ENCODE measurements around the gene ANTKMT. TPM values are rescaled to one million over a fixed set of nuclear protein-coding genes. Genes with fewer than 3 reads are reported as not detected.

The ANTKMT gene
- total and polyA plus RNA-seq, 2 of the 4 experiments (the other 2 are of a cell fraction): 7.3 to 16.2 TPM

GRCh38 chr16:703406-703805 is 17.5 kb upstream of the ANTKMT start:
- no peak overlapping the region for H2BK5ac ChIP-seq (ENCODE audit: low read depth, low read length, poor library complexity, severe bottlenecking)
- WGBS, 2 experiments (ENCODE audit: extremely low coverage in 2 of 2, insufficient read length in 1 of 2): 81% methylated on average over 9 of the region's 12 CpGs; no CpG with 5 or more reads in 1 of the 2 experiments
- DNase-seq (no peak), ATAC-seq (ENCODE audit: low read depth) (no peak)
- H3K27me3 ChIP-seq (ENCODE audit: control insufficient read depth, insufficient read depth, low read length): peaks cover 79% of the 10 kb centered on the region
- H2BK20ac ChIP-seq (ENCODE audit: low read depth, low read length): no peak overlapping the region
- no peak overlapping the region for H4K91ac ChIP-seq (ENCODE audit: insufficient read depth, low read depth, low read length)
- H2BK120ac ChIP-seq (ENCODE audit: low read depth, low read length): no peak overlapping the region
- TF ChIP-seq MAFK (IDR thresholded peaks at IDR 0.05; ENCODE audit: low read depth, low read length) (no peak), MXI1 (IDR thresholded peaks at IDR 0.05; ENCODE audit: borderline replicate concordance, low read depth, low read length) (no peak), RAD21 (IDR thresholded peaks at IDR 0.05; ENCODE audit: low read length) (no peak), POLR2A (IDR thresholded peaks at IDR 0.05; ENCODE audit: low read depth, low read length) (no peak), CHD1 (IDR thresholded peaks at IDR 0.05; ENCODE audit: low read depth, low read length) (no peak), USF2 (IDR thresholded peaks at IDR 0.05; ENCODE audit: low read depth, low read length) (no peak), BHLHE40 (IDR thresholded peaks at IDR 0.05; ENCODE audit: low read depth, low read length) (no peak), FOS (IDR thresholded peaks at IDR 0.05; ENCODE audit: low read depth, low read length) (no peak), RFX5 (IDR thresholded peaks at IDR 0.05; ENCODE audit: low read depth, low read length) (no peak), CEBPB (IDR thresholded peaks at IDR 0.05; ENCODE audit: low read depth, low read length) (no peak), SMC3 (IDR thresholded peaks at IDR 0.05; ENCODE audit: low read depth, low read length) (no peak), ELK1 (IDR thresholded peaks at IDR 0.05; ENCODE audit: borderline replicate concordance, low read depth, low read length) (no peak), NFE2L2 (IDR thresholded peaks at IDR 0.05; ENCODE audit: low read depth, low read length) (no peak), MAZ (IDR thresholded peaks at IDR 0.05; ENCODE audit: borderline replicate concordance, low read depth, low read length) (no peak), RCOR1 (IDR thresholded peaks at IDR 0.05; ENCODE audit: insufficient replicate concordance, low read length) (no peak)
- TF ChIP-seq, protein P1, sequence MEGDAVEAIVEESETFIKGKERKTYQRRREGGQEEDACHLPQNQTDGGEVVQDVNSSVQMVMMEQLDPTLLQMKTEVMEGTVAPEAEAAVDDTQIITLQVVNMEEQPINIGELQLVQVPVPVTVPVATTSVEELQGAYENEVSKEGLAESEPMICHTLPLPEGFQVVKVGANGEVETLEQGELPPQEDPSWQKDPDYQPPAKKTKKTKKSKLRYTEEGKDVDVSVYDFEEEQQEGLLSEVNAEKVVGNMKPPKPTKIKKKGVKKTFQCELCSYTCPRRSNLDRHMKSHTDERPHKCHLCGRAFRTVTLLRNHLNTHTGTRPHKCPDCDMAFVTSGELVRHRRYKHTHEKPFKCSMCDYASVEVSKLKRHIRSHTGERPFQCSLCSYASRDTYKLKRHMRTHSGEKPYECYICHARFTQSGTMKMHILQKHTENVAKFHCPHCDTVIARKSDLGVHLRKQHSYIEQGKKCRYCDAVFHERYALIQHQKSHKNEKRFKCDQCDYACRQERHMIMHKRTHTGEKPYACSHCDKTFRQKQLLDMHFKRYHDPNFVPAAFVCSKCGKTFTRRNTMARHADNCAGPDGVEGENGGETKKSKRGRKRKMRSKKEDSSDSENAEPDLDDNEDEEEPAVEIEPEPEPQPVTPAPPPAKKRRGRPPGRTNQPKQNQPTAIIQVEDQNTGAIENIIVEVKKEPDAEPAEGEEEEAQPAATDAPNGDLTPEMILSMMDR (conservative IDR thresholded peaks at IDR 0.05; ENCODE audit: low read depth, low read length): no peak
- no peaks in the 10 kb centered on the region for H3K79me1 ChIP-seq (ENCODE audit: low read depth in 1 of 2, low read length in 2 of 2)
- in situ Hi-C loops (cut with MboI; ENCODE audit: low sequenced_read_pairs) (loop anchor here (25.0 kb wide), 1 partner anchor 359 kb away; the partner anchor contains the start of gene SSTR5), intact Hi-C loops (cut with micrococcal nuclease) (no loop called here), dilution Hi-C loops (cut with HindIII; ENCODE audit: low sequenced_read_pairs, unreplicated experiment) (no loop called here)
- H3K14ac ChIP-seq (replicated peaks; ENCODE audit: low read depth, low read length): no peak overlapping the region
- no peak overlapping the region for H3K4me3 ChIP-seq (ENCODE audit: insufficient read depth, low read depth, low read length)
- H3K23ac ChIP-seq (ENCODE audit: low read depth, low read length): no peak overlapping the region
- no peak overlapping the region for H3K56ac ChIP-seq (ENCODE audit: extremely low read depth, insufficient read depth, low read length)
- H3K4me2 ChIP-seq (ENCODE audit: low read depth, low read length): no peak overlapping the region
- no peak overlapping the region for H2AK5ac ChIP-seq (ENCODE audit: low read depth, low read length)
- no peak overlapping the region for H2AK9ac ChIP-seq (replicated peaks; ENCODE audit: low read depth, low read length, poor library complexity)
- H4K5ac ChIP-seq (ENCODE audit: low read depth, low read length): no peak overlapping the region
- H2AFZ ChIP-seq (replicated peaks; ENCODE audit: low read length, poor library complexity): no peak overlapping the region
- H4K8ac ChIP-seq (ENCODE audit: low read depth in 2 of 2, low read length in 2 of 2): no peak overlapping the region
- peaks cover 12% of the 10 kb centered on the region for H4K20me1 ChIP-seq (ENCODE audit: insufficient read depth, low read length)
- no TSS peak for BruUV-seq (replicated peaks)
- H3K4me1 ChIP-seq (ENCODE audit: control insufficient read depth, insufficient read depth, low read length): no peaks in the 10 kb centered on the region
- H3K4ac ChIP-seq (ENCODE audit: low read depth, low read length): no peak overlapping the region
- ChIA-PET CTCF (no interaction called here), POLR2A (ENCODE audit: unreplicated experiment) (no interaction called here)
- no peak overlapping the region for H3K9ac ChIP-seq (ENCODE audit: low read depth, low read length)
- no peaks in the 10 kb centered on the region for H3K9me3 ChIP-seq (ENCODE audit: control insufficient read depth, insufficient read depth, low read length)
- H3K27ac ChIP-seq (ENCODE audit: insufficient read depth, low read length): no peak overlapping the region
- H3K9me1 ChIP-seq (ENCODE audit: insufficient read depth, low read length): no peaks in the 10 kb centered on the region
- no peak overlapping the region for H3K18ac ChIP-seq (ENCODE audit: low read depth, low read length)
- no peak overlapping the region for H2BK15ac ChIP-seq (ENCODE audit: low read depth, low read length)
- no peaks in the 10 kb centered on the region for H3K36me3 ChIP-seq (ENCODE audit: control insufficient read depth, insufficient read depth, low read length)

All from IMR-90 (cell line).